GM12878 (cell line): ENCODE results near the gene F10.

ENCODE experiments used
- E4F1 ChIP-seq: fragments of 450-650 bp; IDR thresholded peaks from 2 replicates; pipeline ENCODE4 v1.6.1; 2018; ENCODE audit warnings: borderline replicate concordance, mild to moderate bottlenecking; ENCODE audit not compliant: partially characterized antibody
- SIX5 ChIP-seq: IDR thresholded peaks from 2 replicates; pipeline ENCODE4 v1.6.1; 2011; ENCODE audit warnings: mild to moderate bottlenecking, low read depth, low read length, moderate library complexity; ENCODE audit not compliant: severe bottlenecking
- TF ChIP-seq, protein P1 (sequence below), 3 experiments: IDR thresholded peaks in 2 of 3; conservative IDR thresholded peaks in 1 of 3; 2 replicates each; pipeline ENCODE4 v1.5.1; 2011; ENCODE audit warnings: low read depth in 3 of 3, low read length in 3 of 3, mild to moderate bottlenecking in 3 of 3, control low read depth in 2 of 3, moderate library complexity in 2 of 3, inconsistent platforms in 1 of 3, mixed read lengths in 1 of 3; ENCODE audit not compliant: control insufficient read depth in 2 of 3, insufficient read depth in 1 of 3; ENCODE audit errors: extremely low read depth in 1 of 3

DNA sequence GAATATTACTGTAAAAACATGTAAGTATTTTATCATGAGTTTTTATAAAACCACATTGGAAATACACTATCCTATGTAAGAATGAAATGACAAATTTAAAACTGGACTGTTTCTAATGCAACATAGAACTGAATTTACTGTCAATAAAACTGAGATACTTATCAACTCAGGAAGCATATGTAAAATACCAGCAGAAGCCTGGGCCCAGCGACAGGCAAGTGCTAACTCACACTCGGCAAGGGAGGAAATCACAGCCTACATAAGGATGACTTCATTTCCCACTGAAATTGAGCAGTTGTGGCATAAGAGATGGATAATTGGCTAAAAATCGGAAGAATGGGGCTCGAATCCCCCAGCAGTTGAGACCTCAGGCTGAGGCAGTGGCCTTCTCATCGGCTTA is 47.9 kb downstream of the F10 start:
- TF ChIP-seq, protein P1, sequence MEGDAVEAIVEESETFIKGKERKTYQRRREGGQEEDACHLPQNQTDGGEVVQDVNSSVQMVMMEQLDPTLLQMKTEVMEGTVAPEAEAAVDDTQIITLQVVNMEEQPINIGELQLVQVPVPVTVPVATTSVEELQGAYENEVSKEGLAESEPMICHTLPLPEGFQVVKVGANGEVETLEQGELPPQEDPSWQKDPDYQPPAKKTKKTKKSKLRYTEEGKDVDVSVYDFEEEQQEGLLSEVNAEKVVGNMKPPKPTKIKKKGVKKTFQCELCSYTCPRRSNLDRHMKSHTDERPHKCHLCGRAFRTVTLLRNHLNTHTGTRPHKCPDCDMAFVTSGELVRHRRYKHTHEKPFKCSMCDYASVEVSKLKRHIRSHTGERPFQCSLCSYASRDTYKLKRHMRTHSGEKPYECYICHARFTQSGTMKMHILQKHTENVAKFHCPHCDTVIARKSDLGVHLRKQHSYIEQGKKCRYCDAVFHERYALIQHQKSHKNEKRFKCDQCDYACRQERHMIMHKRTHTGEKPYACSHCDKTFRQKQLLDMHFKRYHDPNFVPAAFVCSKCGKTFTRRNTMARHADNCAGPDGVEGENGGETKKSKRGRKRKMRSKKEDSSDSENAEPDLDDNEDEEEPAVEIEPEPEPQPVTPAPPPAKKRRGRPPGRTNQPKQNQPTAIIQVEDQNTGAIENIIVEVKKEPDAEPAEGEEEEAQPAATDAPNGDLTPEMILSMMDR (IDR thresholded peaks at IDR 0.05 in 2 of 3, conservative IDR thresholded peaks at IDR 0.05 in 1 of 3; ENCODE audit: control insufficient read depth in 2 of 3, extremely low read depth in 1 of 3, insufficient read depth in 1 of 3, low read depth in 3 of 3, low read length in 3 of 3): no peak
- TF ChIP-seq E4F1 (no peak), SIX5 (no peak)
